B cell (primary cell): ENCODE results near the gene CLECL1. TPM values are rescaled to one million over a fixed set of nuclear protein-coding genes. Genes with fewer than 3 reads are reported as not detected.

ENCODE experiments used
- ATAC-seq: fragments of 200-7000 bp; cut with Tn5 transposase; one replicate; pipeline ENCODE4 v1.10.0; 2021; ENCODE audit warnings: low read depth, mild to moderate bottlenecking, moderate number of reproducible peaks, moderate library complexity
- CTCF ChIA-PET: fragments of 350-600 bp; sonication (Branson Sonifier 250); formaldehyde crosslinking; loops from one replicate; lab custom pipeline; 2021; ENCODE audit warnings: antibody characterized with exemption, inconsistent platforms; lab: Charles Lee
- POLR2A ChIA-PET: fragments of 350-600 bp; sonication (Branson Sonifier 250); formaldehyde crosslinking; loops from one replicate; lab custom pipeline; 2021; ENCODE audit warnings: antibody characterized with exemption; lab: Charles Lee
- DNase-seq: peaks from one replicate; pipeline ENCODE4 v3.0.0; 2013
- H2AFZ ChIP-seq: 2 replicates; pipeline ENCODE4 v1.6.1; 2012; ENCODE audit warnings: mild to moderate bottlenecking, low read depth, low read length; ENCODE audit not compliant: insufficient read depth, poor library complexity, severe bottlenecking
- H3K27ac ChIP-seq, 2 donors: 1 replicate in 1 of 2; 2 replicates in 1 of 2; pipeline ENCODE4 v1.5.1; 2012 to 2013; ENCODE audit warnings: low read length in 2 of 2, mild to moderate bottlenecking in 2 of 2, moderate library complexity in 1 of 2
- H3K27me3 ChIP-seq, 4 experiments: fragments of 200-600 bp in 1 of 4; sonication (generic) in 1 of 4; replicated peaks in 1 of 4; 1 replicate in 2 of 4; 2 replicates in 2 of 4; pipeline versions ENCODE4 v1.6.1 to v1.7.0; 2013 to 2016; ENCODE audit warnings: low read length in 3 of 4, mild to moderate bottlenecking in 2 of 4, mixed read lengths in 1 of 4, moderate library complexity in 1 of 4; ENCODE audit not compliant: insufficient read depth in 4 of 4, control insufficient read depth in 3 of 4; ENCODE audit errors: control extremely low read depth in 1 of 4
- H3K36me3 ChIP-seq, 2 experiments: replicated peaks in 1 of 2; 1 replicate in 1 of 2; 2 replicates in 1 of 2; pipeline versions ENCODE4 v1.6.1 to v1.7.1; 2013; ENCODE audit warnings: low read length in 1 of 2; ENCODE audit not compliant: insufficient read depth in 2 of 2, control insufficient read depth in 1 of 2; ENCODE audit errors: control extremely low read depth in 1 of 2, extremely low read depth in 1 of 2
- H3K4me1 ChIP-seq, 2 donors: fragments of 200-600 bp in 1 of 2; sonication (generic) in 1 of 2; 1 replicate in 1 of 2; 2 replicates in 1 of 2; pipeline versions ENCODE4 v1.5.1 to v1.6.1; 2013 to 2017; ENCODE audit warnings: low read length in 2 of 2; ENCODE audit not compliant: control insufficient read depth in 2 of 2, insufficient read depth in 2 of 2
- H3K4me2 ChIP-seq: replicated peaks from 2 replicates; pipeline ENCODE3; 2012; ENCODE audit warnings: mild to moderate bottlenecking, low read depth, low read length; ENCODE audit not compliant: poor library complexity, severe bottlenecking
- H3K4me3 ChIP-seq, 5 experiments: fragments of 200-600 bp in 1 of 5; sonication (generic) in 1 of 5; 1 replicate in 3 of 5; 2 replicates in 2 of 5; pipeline versions ENCODE4 v1.5.1 to v1.7.0; 2011 to 2016; ENCODE audit warnings: low read length in 4 of 5, mild to moderate bottlenecking in 4 of 5, low read depth in 2 of 5, control low read depth in 1 of 5, moderate library complexity in 1 of 5; ENCODE audit not compliant: insufficient read depth in 1 of 5; ENCODE audit errors: control extremely low read depth in 1 of 5, extremely low read depth in 1 of 5
- H3K79me2 ChIP-seq: fragments of 200-600 bp; sonication (generic); one replicate; pipeline ENCODE4 v1.6.0; 2016; ENCODE audit warnings: low read length; ENCODE audit not compliant: control insufficient read depth, insufficient read depth
- H3K9ac ChIP-seq: fragments of 200-600 bp; sonication (generic); 2 replicates; pipeline ENCODE4 v1.6.1; 2017; ENCODE audit warnings: mild to moderate bottlenecking, low read length, moderate library complexity
- H3K9me3 ChIP-seq, 3 donors: one replicate each; pipeline versions ENCODE4 v1.6.1 to v1.7.1; 2013; ENCODE audit warnings: low read length in 2 of 3; ENCODE audit not compliant: control insufficient read depth in 2 of 3, insufficient read depth in 1 of 3; ENCODE audit errors: control extremely low read depth in 1 of 3
- H4K20me1 ChIP-seq: 2 replicates; pipeline ENCODE4 v1.6.0; 2012; ENCODE audit warnings: mild to moderate bottlenecking, low read length; ENCODE audit not compliant: insufficient read depth, control insufficient read depth, poor library complexity, severe bottlenecking
- H3K27ac Mint-ChIP-seq: one replicate; pipeline ENCODE4 v1.8.0; 2021; ENCODE audit warnings: mixed read lengths
- H3K27me3 Mint-ChIP-seq: one replicate; pipeline ENCODE4 v1.8.0; 2021; ENCODE audit warnings: mixed read lengths
- H3K4me1 Mint-ChIP-seq: one replicate; pipeline ENCODE4 v1.8.0; 2021; ENCODE audit warnings: mixed read lengths
- H3K4me3 Mint-ChIP-seq: one replicate; pipeline ENCODE4 v1.8.0; 2021; ENCODE audit warnings: mixed read lengths
- H3K9me3 Mint-ChIP-seq: one replicate; pipeline ENCODE4 v1.8.0; 2022; ENCODE audit warnings: mixed read lengths; ENCODE audit not compliant: insufficient read depth
- EZH2 ChIP-seq: IDR thresholded peaks from 2 replicates; pipeline ENCODE4 v1.6.1; 2012; ENCODE audit warnings: borderline replicate concordance, low read depth, mild to moderate bottlenecking, moderate library complexity, low read length; ENCODE audit not compliant: insufficient read depth, poor library complexity, severe bottlenecking
- WGBS: methylation state at CpG from one replicate; pipeline ENCODE4 v1.1.5; 2013; ENCODE audit warnings: missing lambda C conversion rate; ENCODE audit not compliant: insufficient coverage; 5-methylcytosine and 5-hydroxymethylcytosine counted together
- intact Hi-C: fragments of 100-400 bp; cut with micrococcal nuclease; formaldehyde crosslinking; loops from one replicate; pipeline ENCODE4 v1.10.0; 2022
- polyA plus RNA-seq: library from polyadenylated mRNA; depleted of rRNA; stranded (reverse); fragments of >200 nt; gene quantifications from 2 replicates; pipeline ENCODE4 v1.2.3, GENCODE V29; 2012
- total RNA-seq, 2 donors: library from RNA; stranded (reverse); fragments of 120-200 nt in 1 of 2; gene quantifications; 1 replicate in 1 of 2; 2 replicates in 1 of 2; pipeline versions ENCODE4 v1.2.3 to v1.2.4, GENCODE V29; 2013 to 2022
- TF ChIP-seq, protein P1 (sequence below): fragments of 200-600 bp; IDR thresholded peaks from one replicate; pipeline ENCODE4 v1.8.0; 2022; ENCODE audit warnings: antibody characterized with exemption, mild to moderate bottlenecking

The CLECL1 gene
- total and polyA plus RNA-seq, 2 donors (not counting 1 experiment from before 2014, with no cell fraction given) = 30.7 to 51.4 TPM

DNA sequence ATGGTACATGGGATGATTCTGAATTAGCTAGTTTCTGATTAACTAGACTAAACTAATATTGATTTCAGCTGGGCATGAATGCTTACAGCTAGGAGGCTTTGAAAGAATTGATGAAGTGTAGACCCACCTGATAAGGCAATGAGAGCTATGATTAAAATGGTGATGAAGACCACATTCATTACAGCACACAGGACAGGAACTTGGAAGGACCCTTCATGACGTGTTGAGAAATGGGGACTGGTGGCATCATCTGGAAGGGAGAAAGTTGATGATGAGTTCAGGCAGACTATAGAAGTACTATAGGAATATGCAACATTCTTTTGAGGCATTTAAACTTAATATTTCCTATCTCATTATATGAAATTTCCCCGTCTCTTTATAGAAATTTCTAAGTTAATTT, 23.3 kb upstream of the CLECL1 start:
- intact Hi-C loops = no loop called here
- H3K9me3 Mint-ChIP-seq = no peaks in the 10 kb centered on the region
- H3K9me3 ChIP-seq = no peaks in the 10 kb centered on the region
- no peak for DNase-seq
- no CpG with 5 or more reads among the region's 2 CpGs for WGBS
- peaks cover 57% of the 10 kb centered on the region for H3K4me1 Mint-ChIP-seq
- no peaks in the 10 kb centered on the region for H3K27me3 ChIP-seq
- ChIA-PET CTCF (interaction anchor here (0.7 to 21.1 kb wide), 6 partner anchors 11 to 120 kb away, joined by 3 to 629 read pairs (median 3); no protein-coding TSS in a partner anchor), POLR2A (no interaction called here)
- no peak overlapping the region for H3K27ac ChIP-seq
- H3K9ac ChIP-seq = no peak overlapping the region
- no peak for ATAC-seq
- peaks cover 22 to 33% of the 10 kb centered on the region in 2 donors for H3K4me1 ChIP-seq
- H4K20me1 ChIP-seq = peaks cover 56% of the 10 kb centered on the region
- no peak overlapping the region for H3K4me2 ChIP-seq
- no peak overlapping the region for H3K27ac Mint-ChIP-seq
- no peaks in the 10 kb centered on the region for H3K27me3 Mint-ChIP-seq
- no peak for TF ChIP-seq EZH2
- TF ChIP-seq, protein P1, sequence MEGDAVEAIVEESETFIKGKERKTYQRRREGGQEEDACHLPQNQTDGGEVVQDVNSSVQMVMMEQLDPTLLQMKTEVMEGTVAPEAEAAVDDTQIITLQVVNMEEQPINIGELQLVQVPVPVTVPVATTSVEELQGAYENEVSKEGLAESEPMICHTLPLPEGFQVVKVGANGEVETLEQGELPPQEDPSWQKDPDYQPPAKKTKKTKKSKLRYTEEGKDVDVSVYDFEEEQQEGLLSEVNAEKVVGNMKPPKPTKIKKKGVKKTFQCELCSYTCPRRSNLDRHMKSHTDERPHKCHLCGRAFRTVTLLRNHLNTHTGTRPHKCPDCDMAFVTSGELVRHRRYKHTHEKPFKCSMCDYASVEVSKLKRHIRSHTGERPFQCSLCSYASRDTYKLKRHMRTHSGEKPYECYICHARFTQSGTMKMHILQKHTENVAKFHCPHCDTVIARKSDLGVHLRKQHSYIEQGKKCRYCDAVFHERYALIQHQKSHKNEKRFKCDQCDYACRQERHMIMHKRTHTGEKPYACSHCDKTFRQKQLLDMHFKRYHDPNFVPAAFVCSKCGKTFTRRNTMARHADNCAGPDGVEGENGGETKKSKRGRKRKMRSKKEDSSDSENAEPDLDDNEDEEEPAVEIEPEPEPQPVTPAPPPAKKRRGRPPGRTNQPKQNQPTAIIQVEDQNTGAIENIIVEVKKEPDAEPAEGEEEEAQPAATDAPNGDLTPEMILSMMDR = no peak
- H3K4me3 Mint-ChIP-seq = peak overlapping the region; percentile 53
- H2AFZ ChIP-seq = no peak overlapping the region
- H3K4me3 ChIP-seq = no peak overlapping the region
- peaks cover 22 to 45% of the 10 kb centered on the region in 2 experiments for H3K36me3 ChIP-seq
- peaks cover 57% of the 10 kb centered on the region for H3K79me2 ChIP-seq

DNA sequence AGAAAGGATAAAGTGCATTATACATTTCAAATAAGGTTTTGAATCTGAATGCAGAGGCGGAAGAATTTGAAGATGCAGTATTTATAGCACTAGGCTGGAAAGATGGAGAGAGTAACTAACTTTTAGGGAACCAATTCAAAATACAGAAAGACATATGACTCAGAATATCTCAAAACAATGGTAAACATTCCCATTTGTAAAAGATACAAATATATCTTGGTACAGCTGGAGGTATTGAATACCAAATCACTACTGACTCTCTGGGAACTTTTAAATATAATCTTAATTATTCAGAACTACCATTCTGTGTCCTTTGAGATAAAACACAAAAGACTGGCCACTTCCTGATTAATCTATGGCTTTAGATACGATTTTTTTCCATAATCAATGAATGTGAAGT, 22.7 kb upstream of the CLECL1 start:
- Histone ChIP-seq H3K79me2 (peaks cover 56% of the 10 kb centered on the region), H3K27ac (no peak overlapping the region), H3K4me2 (no peak overlapping the region), H4K20me1 (peaks cover 56% of the 10 kb centered on the region), H2AFZ (no peak overlapping the region), H3K27me3 (no peaks in the 10 kb centered on the region), H3K9me3 (no peaks in the 10 kb centered on the region), H3K9ac (no peak overlapping the region), H3K36me3 (peaks cover 22 to 45% of the 10 kb centered on the region in 2 experiments), H3K4me3 (no peak overlapping the region), H3K4me1 (peaks cover 24 to 31% of the 10 kb centered on the region in 2 donors)
- H3K27me3 Mint-ChIP-seq = no peaks in the 10 kb centered on the region
- CTCF ChIA-PET = interaction anchor here (0.7 to 21.1 kb wide), 7 partner anchors 10 to 119 kb away, joined by 3 to 629 read pairs (median 3); no protein-coding TSS in a partner anchor
- POLR2A ChIA-PET = no interaction called here
- H3K27ac Mint-ChIP-seq = peak overlapping the region; percentile 41
- TF ChIP-seq, protein P1 = no peak
- TF ChIP-seq EZH2 = no peak
- H3K4me1 Mint-ChIP-seq = peaks cover 55% of the 10 kb centered on the region
- ATAC-seq (no peak), DNase-seq (no peak)
- WGBS = no CpG with 5 or more reads among the region's 2 CpGs
- H3K9me3 Mint-ChIP-seq = no peaks in the 10 kb centered on the region
- intact Hi-C loops = no loop called here
- H3K4me3 Mint-ChIP-seq = no peak overlapping the region
